ENCODE results near the gene RBM3. TPM values are rescaled to one million over a fixed set of nuclear protein-coding genes. Genes with fewer than 3 reads are reported as not detected.

RBM3 gene
- total RNA-seq, 2 experiments from 2014 or later: 149 to 188 TPM

GRCh38 chrX:48600226-48600625 lies 25.9 kb downstream of the RBM3 start:
- Histone ChIP-seq H3K4me2 (ENCODE audit: low read length) (no peak overlapping the region), H3K27ac (ENCODE audit: low read depth, low read length, poor library complexity, severe bottlenecking) (no peak overlapping the region), H2AFZ (ENCODE audit: low read length) (no peak overlapping the region), H3K4me1 (ENCODE audit: insufficient read depth, low read length, poor library complexity, severe bottlenecking) (peaks cover 22% of the 10 kb centered on the region), H3K4me3 (ENCODE audit: low read depth, low read length, poor library complexity, severe bottlenecking) (no peak overlapping the region), H3K79me2 (ENCODE audit: insufficient read depth, low read depth, low read length) (no peaks in the 10 kb centered on the region), H3K9me2 (ENCODE audit: insufficient read depth, low read length) (no peaks in the 10 kb centered on the region), H3K36me3 (ENCODE audit: insufficient read depth, low read length) (peaks cover 17% of the 10 kb centered on the region; the same call in 1 of the 2 replicates), H3K9me3 (ENCODE audit: low read length) (no peaks in the 10 kb centered on the region), H4K20me1 (ENCODE audit: insufficient read depth, low read length) (no peaks in the 10 kb centered on the region)
- ChIA-PET CTCF (ENCODE audit: unreplicated experiment) (no interaction called here), POLR2A (no interaction called here)
- TF ChIP-seq CTCF (conservative IDR thresholded peaks at IDR 0.05; ENCODE audit: low read length): no peak
- TF ChIP-seq EZH2phosphoT487 (IDR thresholded peaks at IDR 0.05; ENCODE audit: borderline replicate concordance, low read depth, low read length): no peak
- BruUV-seq (replicated peaks): no TSS peak
- DNase-seq (ENCODE audit: low spot score): no peak
- intact Hi-C loops (cut with micrococcal nuclease; ENCODE audit: unreplicated experiment): no loop called here

DNA sequence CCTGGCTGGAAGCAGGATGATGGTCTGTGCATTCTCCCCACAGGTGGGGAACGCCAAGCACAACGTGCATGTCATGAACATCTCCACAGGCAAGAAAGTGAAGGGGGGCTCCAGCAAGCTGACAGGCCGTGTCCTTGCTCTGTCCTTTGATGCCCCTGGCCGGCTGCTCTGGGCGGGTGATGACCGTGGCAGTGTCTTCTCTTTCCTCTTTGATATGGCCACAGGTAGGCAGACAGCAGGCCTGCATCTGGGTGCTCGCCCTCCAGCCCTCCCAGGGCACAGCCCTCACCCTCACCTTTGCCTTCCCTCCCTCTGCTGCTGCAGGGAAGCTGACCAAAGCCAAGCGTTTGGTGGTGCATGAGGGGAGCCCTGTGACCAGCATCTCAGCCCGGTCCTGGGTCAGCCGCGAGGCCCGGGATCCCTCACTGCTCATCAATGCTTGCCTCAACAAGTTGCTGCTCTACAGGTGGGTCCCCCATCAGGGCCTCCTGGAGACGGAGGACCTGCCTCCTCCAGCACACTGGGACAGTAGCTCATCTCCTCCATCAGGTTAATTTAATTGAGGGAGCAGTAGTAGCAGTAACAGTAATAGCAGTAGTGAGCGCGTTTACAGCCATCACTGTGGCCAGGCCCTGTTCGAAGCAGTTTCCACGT lies 27.6 kb downstream of the RBM3 start:
- no peak overlapping the region for H3K4me2 ChIP-seq (ENCODE audit: low read length)
- peaks cover 8% of the 10 kb centered on the region for H3K4me1 ChIP-seq (ENCODE audit: insufficient read depth, low read length, poor library complexity, severe bottlenecking)
- BruUV-seq (replicated peaks): no TSS peak
- no peaks in the 10 kb centered on the region for H3K79me2 ChIP-seq (ENCODE audit: insufficient read depth, low read depth, low read length)
- POLR2A ChIA-PET: no interaction called here
- no peak overlapping the region for H3K4me3 ChIP-seq (ENCODE audit: low read depth, low read length, poor library complexity, severe bottlenecking)
- H3K27ac ChIP-seq (ENCODE audit: low read depth, low read length, poor library complexity, severe bottlenecking): no peak overlapping the region
- H4K20me1 ChIP-seq (ENCODE audit: insufficient read depth, low read length): no peaks in the 10 kb centered on the region
- DNase-seq (ENCODE audit: low spot score): no peak
- intact Hi-C loops (cut with micrococcal nuclease; ENCODE audit: unreplicated experiment): no loop called here
- no peaks in the 10 kb centered on the region for H3K9me2 ChIP-seq (ENCODE audit: insufficient read depth, low read length)
- CTCF ChIA-PET (ENCODE audit: unreplicated experiment): no interaction called here
- H3K36me3 ChIP-seq (ENCODE audit: insufficient read depth, low read length): peaks cover 17% of the 10 kb centered on the region; the same call in 1 of the 2 replicates
- no peaks in the 10 kb centered on the region for H3K9me3 ChIP-seq (ENCODE audit: low read length)
- no peak overlapping the region for H2AFZ ChIP-seq (ENCODE audit: low read length)
- TF ChIP-seq CTCF (conservative IDR thresholded peaks at IDR 0.05; ENCODE audit: low read length) (no peak), EZH2phosphoT487 (IDR thresholded peaks at IDR 0.05; ENCODE audit: borderline replicate concordance, low read depth, low read length) (no peak)

- Histone ChIP-seq H2AFZ (ENCODE audit: low read length) (no peak overlapping the region), H3K4me3 (ENCODE audit: low read depth, low read length, poor library complexity, severe bottlenecking) (no peak overlapping the region), H3K9me2 (ENCODE audit: insufficient read depth, low read length) (no peaks in the 10 kb centered on the region), H3K36me3 (ENCODE audit: insufficient read depth, low read length) (peaks cover 7% of the 10 kb centered on the region; the same call in 1 of the 2 replicates), H4K20me1 (ENCODE audit: insufficient read depth, low read length) (no peaks in the 10 kb centered on the region), H3K4me1 (ENCODE audit: insufficient read depth, low read length, poor library complexity, severe bottlenecking) (no peaks in the 10 kb centered on the region), H3K27ac (ENCODE audit: low read depth, low read length, poor library complexity, severe bottlenecking) (no peak overlapping the region), H3K79me2 (ENCODE audit: insufficient read depth, low read depth, low read length) (no peaks in the 10 kb centered on the region), H3K4me2 (ENCODE audit: low read length) (no peak overlapping the region), H3K9me3 (ENCODE audit: low read length) (no peaks in the 10 kb centered on the region)
- DNase-seq (ENCODE audit: low spot score): no peak
- no TSS peak for BruUV-seq (replicated peaks)
- POLR2A ChIA-PET: no interaction called here
- intact Hi-C loops (cut with micrococcal nuclease; ENCODE audit: unreplicated experiment): no loop called here
- TF ChIP-seq EZH2phosphoT487 (IDR thresholded peaks at IDR 0.05; ENCODE audit: borderline replicate concordance, low read depth, low read length) (no peak), CTCF (conservative IDR thresholded peaks at IDR 0.05; ENCODE audit: low read length) (no peak)
- CTCF ChIA-PET (ENCODE audit: unreplicated experiment): no interaction called here
Measured at GRCh38 chrX:48604701-48605100, 30.4 kb downstream of the RBM3 start.
